ENCODE measurements around the gene MTRR.
A peak's percentile ranks its signal among the peaks of the same experiment; 100 is the strongest.

The MTRR gene

GRCh38 chr5:7855611-7856010 lies 13.3 kb upstream of the MTRR start:
- TF ChIP-seq CTCF (IDR thresholded peaks at IDR 0.05; ENCODE audit: low read depth, low read length) = no peak
- no peak overlapping the region for H3K4me3 ChIP-seq (ENCODE audit: low read depth, low read length)

- TF ChIP-seq CTCF (IDR thresholded peaks at IDR 0.05; ENCODE audit: low read depth, low read length) = peak; percentile 62
Observed at GRCh38 chr5:7856855-7857254, 12.1 kb upstream of the MTRR start.

GRCh38 chr5:7857361-7857760 lies 11.6 kb upstream of the MTRR start:
- H3K4me3 ChIP-seq (ENCODE audit: low read depth, low read length) = no peak overlapping the region
- TF ChIP-seq CTCF (IDR thresholded peaks at IDR 0.05; ENCODE audit: low read depth, low read length) = no peak

More at GRCh38 chr5:7856855-7857254, 12.1 kb upstream of the MTRR start:
- H3K4me3 ChIP-seq (ENCODE audit: low read depth, low read length) = no peak overlapping the region

- H3K4me3 ChIP-seq (ENCODE audit: low read depth, low read length) = no peak overlapping the region
- no peak for TF ChIP-seq CTCF (IDR thresholded peaks at IDR 0.05; ENCODE audit: low read depth, low read length)
Observed at GRCh38 chr5:7857926-7858632, 10.9 kb upstream of the MTRR start.

GRCh38 chr5:7866196-7866595 lies 2.8 kb upstream of the MTRR start:
- TF ChIP-seq CTCF (IDR thresholded peaks at IDR 0.05; ENCODE audit: low read depth, low read length) = no peak
- no peak overlapping the region for H3K4me3 ChIP-seq (ENCODE audit: low read depth, low read length)

GRCh38 chr5:7867260-7867659 lies 1.7 kb upstream of the MTRR start:
- H3K4me3 ChIP-seq (ENCODE audit: low read depth, low read length) = no peak overlapping the region
- TF ChIP-seq CTCF (IDR thresholded peaks at IDR 0.05; ENCODE audit: low read depth, low read length) = no peak

GRCh38 chr5:7868427-7868772 lies 548 bp upstream of the MTRR start:
- peak overlapping the region; percentile 94 for H3K4me3 ChIP-seq (ENCODE audit: low read depth, low read length)
- TF ChIP-seq CTCF (IDR thresholded peaks at IDR 0.05; ENCODE audit: low read depth, low read length) = no peak
